H9 (cell line): ENCODE results near the gene ARFGAP1. TPM values are rescaled to one million over a fixed set of nuclear protein-coding genes. Genes with fewer than 3 reads are reported as not detected.

Experiments
- DNase-seq: peaks from one replicate; pipeline ENCODE4 v3.0.0-alpha.2; 2017
- H2AFZ ChIP-seq: one replicate; pipeline ENCODE4 v1.6.1; 2013; ENCODE audit warnings: mild to moderate bottlenecking, low read length, control low read depth, moderate library complexity
- H2AK5ac ChIP-seq: 2 replicates; pipeline ENCODE4 v1.6.1; 2013; ENCODE audit warnings: low read length, control low read depth, mixed read lengths; ENCODE audit not compliant: insufficient read length
- H2BK120ac ChIP-seq: one replicate; pipeline ENCODE4 v1.6.1; 2013; ENCODE audit warnings: low read depth, mild to moderate bottlenecking, low read length, control low read depth, inconsistent platforms; ENCODE audit not compliant: poor library complexity, severe bottlenecking
- H2BK12ac ChIP-seq: 2 replicates; pipeline ENCODE4 v1.6.1; 2013; ENCODE audit warnings: low read length, control low read depth, mixed read lengths, low read depth; ENCODE audit not compliant: insufficient read length
- H2BK15ac ChIP-seq: 2 replicates; pipeline ENCODE4 v1.6.1; 2013; ENCODE audit warnings: low read depth, low read length, control low read depth
- H2BK20ac ChIP-seq: one replicate; pipeline ENCODE4 v1.6.1; 2013; ENCODE audit warnings: low read depth, mild to moderate bottlenecking, low read length, control low read depth, inconsistent platforms; ENCODE audit not compliant: poor library complexity, severe bottlenecking
- H2BK5ac ChIP-seq: 2 replicates; pipeline ENCODE4 v1.6.1; 2013; ENCODE audit warnings: low read length, control low read depth, mixed read lengths; ENCODE audit not compliant: insufficient read length
- H3K14ac ChIP-seq: 2 replicates; pipeline ENCODE4 v1.6.1; 2013; ENCODE audit warnings: low read length, control low read depth; ENCODE audit not compliant: insufficient read depth
- H3K18ac ChIP-seq: 2 replicates; pipeline ENCODE4 v1.6.1; 2013; ENCODE audit warnings: low read depth, mild to moderate bottlenecking, mixed read lengths, low read length, control low read depth; ENCODE audit not compliant: insufficient read length
- H3K23ac ChIP-seq: 2 replicates; pipeline ENCODE4 v1.6.1; 2013; ENCODE audit warnings: low read length, control low read depth, mixed read lengths, low read depth; ENCODE audit not compliant: insufficient read length
- H3K23me2 ChIP-seq: 2 replicates; pipeline ENCODE4 v1.6.1; 2013; ENCODE audit warnings: low read depth, mild to moderate bottlenecking, mixed read lengths, low read length, control low read depth; ENCODE audit not compliant: insufficient read length, poor library complexity, severe bottlenecking
- H3K27ac ChIP-seq: 2 replicates; pipeline ENCODE4 v1.5.1; 2013; ENCODE audit warnings: low read length, control low read depth, mixed read lengths, low read depth; ENCODE audit not compliant: insufficient read length
- H3K27me3 ChIP-seq: 2 replicates; pipeline ENCODE4 v1.6.1; 2013; ENCODE audit warnings: low read length, control low read depth, inconsistent platforms; ENCODE audit not compliant: insufficient read depth
- H3K4ac ChIP-seq: 2 replicates; pipeline ENCODE4 v1.6.1; 2013; ENCODE audit warnings: low read depth, mild to moderate bottlenecking, control low read depth, inconsistent platforms, low read length, moderate library complexity
- H3K4me1 ChIP-seq: 2 replicates; pipeline ENCODE4 v1.6.1; 2013; ENCODE audit warnings: low read length, control low read depth, inconsistent platforms; ENCODE audit not compliant: insufficient read depth
- H3K4me2 ChIP-seq: 2 replicates; pipeline ENCODE4 v1.6.1; 2013; ENCODE audit warnings: low read length, control low read depth, mixed read lengths; ENCODE audit not compliant: insufficient read length, insufficient read depth
- H3K56ac ChIP-seq: 2 replicates; pipeline ENCODE4 v1.6.1; 2013; ENCODE audit warnings: low read depth, mild to moderate bottlenecking, mixed read lengths, low read length, control low read depth; ENCODE audit not compliant: insufficient read length
- H3K79me1 ChIP-seq: 2 replicates; pipeline ENCODE4 v1.6.1; 2013; ENCODE audit warnings: low read depth, mild to moderate bottlenecking, moderate library complexity, low read length, control low read depth, inconsistent platforms; ENCODE audit not compliant: insufficient read depth, poor library complexity, severe bottlenecking
- H3K79me2 ChIP-seq: 2 replicates; pipeline ENCODE4 v1.6.1; 2013; ENCODE audit warnings: low read length, control low read depth, inconsistent platforms; ENCODE audit not compliant: insufficient read depth
- H3K9ac ChIP-seq: 2 replicates; pipeline ENCODE4 v1.6.1; 2013; ENCODE audit warnings: low read length, control low read depth, mixed read lengths; ENCODE audit not compliant: insufficient read length; ENCODE audit errors: extremely low read depth
- H3K9me3 ChIP-seq: one replicate; pipeline ENCODE4 v1.6.1; 2013; ENCODE audit warnings: low read depth, low read length, inconsistent platforms; ENCODE audit not compliant: control insufficient read depth
- H3T11ph ChIP-seq: one replicate; pipeline ENCODE4 v1.6.1; 2013; ENCODE audit warnings: mild to moderate bottlenecking, low read length, control low read depth, inconsistent platforms
- H4K20me1 ChIP-seq: one replicate; pipeline ENCODE4 v1.6.1; 2013; ENCODE audit not compliant: control insufficient read depth, insufficient read length, insufficient read depth
- H4K5ac ChIP-seq: 2 replicates; pipeline ENCODE4 v1.6.1; 2013; ENCODE audit warnings: low read depth, mild to moderate bottlenecking, mixed read lengths, low read length, control low read depth; ENCODE audit not compliant: insufficient read length
- H4K8ac ChIP-seq: replicated peaks from 2 replicates; pipeline ENCODE4 v1.6.1; 2013; ENCODE audit warnings: low read length, control low read depth, mixed read lengths, low read depth; ENCODE audit not compliant: insufficient read length
- H4K91ac ChIP-seq: 2 replicates; pipeline ENCODE4 v1.6.1; 2013; ENCODE audit warnings: low read depth, mild to moderate bottlenecking, moderate library complexity, mixed read lengths, low read length, control low read depth; ENCODE audit not compliant: insufficient read length
- H3K27ac Mint-ChIP-seq, 3 experiments: 2 replicates in 2 of 3; 3 replicates in 1 of 3; pipeline ENCODE4 v1.8.0; 2020 to 2021; ENCODE audit warnings: mixed read lengths in 3 of 3, mild to moderate bottlenecking in 1 of 3, moderate library complexity in 1 of 3
- H3K27me3 Mint-ChIP-seq: 2 replicates; pipeline ENCODE4 v1.8.0; 2021; ENCODE audit warnings: low read depth, mild to moderate bottlenecking, moderate library complexity, mixed read lengths
- H3K36me3 Mint-ChIP-seq, 3 experiments: 2 replicates in 2 of 3; 3 replicates in 1 of 3; pipeline ENCODE4 v1.8.0; 2020 to 2021; ENCODE audit warnings: low read depth in 3 of 3, mixed read lengths in 3 of 3; ENCODE audit not compliant: insufficient read depth in 1 of 3
- H3K4me1 Mint-ChIP-seq, 2 experiments: 2 replicates each; pipeline ENCODE4 v1.8.0; 2020; ENCODE audit warnings: mixed read lengths in 2 of 2
- H3K4me3 Mint-ChIP-seq, 2 experiments: 2 replicates in 1 of 2; 3 replicates in 1 of 2; pipeline ENCODE4 v1.8.0; 2020 to 2021; ENCODE audit warnings: mild to moderate bottlenecking in 2 of 2, mixed read lengths in 2 of 2, moderate library complexity in 1 of 2
- H3K9me3 Mint-ChIP-seq, 2 experiments: 2 replicates in 1 of 2; 3 replicates in 1 of 2; pipeline ENCODE4 v1.8.0; 2020; ENCODE audit warnings: mild to moderate bottlenecking in 2 of 2, mixed read lengths in 2 of 2, moderate library complexity in 1 of 2
- WGBS: extraction: QIAGEN DNeasy Blood & Tissue Kit; methylation state at CpG from one replicate; pipeline ENCODE4 v1.1.7; 2013; ENCODE audit warnings: missing lambda C conversion rate, low lambda C conversion rate, mixed read lengths; ENCODE audit not compliant: insufficient read length; ENCODE audit errors: extremely low coverage; 5-methylcytosine and 5-hydroxymethylcytosine counted together
- total RNA-seq: library from RNA; stranded (reverse); gene quantifications from 2 replicates; pipeline ENCODE4 v1.2.1, GENCODE V29; 2021
- TF ChIP-seq, protein P1 (sequence below): fragments of 200-600 bp; sonication (generic); conservative IDR thresholded peaks from 3 replicates; pipeline ENCODE4 v1.8.0; 2021; ENCODE audit warnings: antibody characterized with exemption, mild to moderate bottlenecking

The ARFGAP1 gene
- total RNA-seq, 1 experiment from 2014 or later: 114 TPM

DNA sequence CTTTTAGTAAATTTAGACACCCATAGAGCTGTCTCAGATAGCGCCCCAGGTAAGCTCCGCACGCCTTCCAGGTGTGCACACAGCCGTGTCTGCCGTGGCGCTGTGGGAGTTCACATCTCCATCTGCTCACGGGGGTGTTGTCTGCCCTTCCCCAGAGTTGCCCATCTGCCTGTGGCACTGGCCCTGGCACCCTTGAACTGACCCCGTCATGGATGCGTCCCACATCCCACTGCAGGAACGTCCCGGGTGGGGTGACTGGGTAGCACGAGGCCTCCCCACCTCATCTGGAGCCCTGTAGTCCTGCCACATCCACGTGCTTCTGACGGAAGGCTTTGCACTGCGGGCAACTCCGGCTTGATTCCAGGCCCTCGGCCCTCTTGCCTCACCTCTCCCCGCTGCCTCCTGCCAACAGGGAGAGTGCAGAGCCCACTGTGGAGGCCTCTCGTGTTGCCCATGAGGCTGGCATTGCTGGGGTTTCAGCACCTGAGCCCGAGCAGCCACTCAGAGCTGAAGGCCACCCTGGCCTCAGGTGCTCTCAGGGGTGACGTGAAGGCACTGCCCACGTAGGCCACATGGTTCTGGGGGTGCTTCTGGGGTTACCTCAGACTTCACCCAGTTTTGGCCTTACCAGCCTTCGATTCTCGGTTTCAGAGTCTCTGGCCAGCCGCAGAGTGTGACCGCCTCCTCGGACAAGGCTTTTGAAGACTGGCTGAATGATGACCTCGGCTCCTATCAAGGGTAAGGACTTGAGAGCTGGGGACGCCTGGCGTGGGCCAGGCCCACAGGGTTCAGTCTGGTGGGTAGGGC is 5.1 kb downstream of the ARFGAP1 start:
- Mint-ChIP-seq H3K27ac (no peak overlapping the region), H3K4me1 (peaks cover 7% of the 10 kb centered on the region in 2 experiments; a peak in 3 of 4 replicates), H3K27me3 (no peaks in the 10 kb centered on the region), H3K4me3 (no peak overlapping the region), H3K36me3 (peaks cover 16 to 57% (median 47%) of the 10 kb centered on the region in 3 experiments), H3K9me3 (no peaks in the 10 kb centered on the region)
- Histone ChIP-seq H3K4me2 (no peak overlapping the region), H4K91ac (no peak overlapping the region), H2AK5ac (no peak overlapping the region), H3K27ac (no peak overlapping the region), H3T11ph (no peak overlapping the region), H3K4ac (no peak overlapping the region), H3K4me1 (0 out of 2 replicates have a peak, but pooled peaks cover 2% of the 10 kb centered on the region), H4K5ac (no peak overlapping the region), H3K9ac (no peak overlapping the region), H2AFZ (no peak overlapping the region), H3K23me2 (no peaks in the 10 kb centered on the region), H4K8ac (no peak overlapping the region), H3K27me3 (no peaks in the 10 kb centered on the region), H3K79me1 (peaks cover 14% of the 10 kb centered on the region), H2BK15ac (no peak overlapping the region), H3K23ac (no peak overlapping the region), H3K9me3 (no peaks in the 10 kb centered on the region), H3K14ac (no peak overlapping the region; the same call in 1 of the 2 replicates), H3K79me2 (peaks cover 27% of the 10 kb centered on the region; the same call in 1 of the 2 replicates), H2BK20ac (no peak overlapping the region), H2BK12ac (no peak overlapping the region), H3K56ac (no peak overlapping the region), H3K18ac (no peak overlapping the region), H4K20me1 (no peaks in the 10 kb centered on the region), H2BK120ac (no peak overlapping the region), H2BK5ac (no peak overlapping the region)
- DNase-seq: no peak
- TF ChIP-seq, protein P1, sequence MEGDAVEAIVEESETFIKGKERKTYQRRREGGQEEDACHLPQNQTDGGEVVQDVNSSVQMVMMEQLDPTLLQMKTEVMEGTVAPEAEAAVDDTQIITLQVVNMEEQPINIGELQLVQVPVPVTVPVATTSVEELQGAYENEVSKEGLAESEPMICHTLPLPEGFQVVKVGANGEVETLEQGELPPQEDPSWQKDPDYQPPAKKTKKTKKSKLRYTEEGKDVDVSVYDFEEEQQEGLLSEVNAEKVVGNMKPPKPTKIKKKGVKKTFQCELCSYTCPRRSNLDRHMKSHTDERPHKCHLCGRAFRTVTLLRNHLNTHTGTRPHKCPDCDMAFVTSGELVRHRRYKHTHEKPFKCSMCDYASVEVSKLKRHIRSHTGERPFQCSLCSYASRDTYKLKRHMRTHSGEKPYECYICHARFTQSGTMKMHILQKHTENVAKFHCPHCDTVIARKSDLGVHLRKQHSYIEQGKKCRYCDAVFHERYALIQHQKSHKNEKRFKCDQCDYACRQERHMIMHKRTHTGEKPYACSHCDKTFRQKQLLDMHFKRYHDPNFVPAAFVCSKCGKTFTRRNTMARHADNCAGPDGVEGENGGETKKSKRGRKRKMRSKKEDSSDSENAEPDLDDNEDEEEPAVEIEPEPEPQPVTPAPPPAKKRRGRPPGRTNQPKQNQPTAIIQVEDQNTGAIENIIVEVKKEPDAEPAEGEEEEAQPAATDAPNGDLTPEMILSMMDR: no peak
- no CpG with 5 or more reads among the region's 30 CpGs for whole genome bisulfite sequencing
